AG04450 (cell line): ENCODE measurements around the gene SLC4A4. TPM values are rescaled to one million over a fixed set of nuclear protein-coding genes. Genes with fewer than 3 reads are reported as not detected.

Experiments used
- CTCF ChIA-PET: fragments of 300-600, 350-600 bp; formaldehyde crosslinking; extraction: SDS; loops from one replicate; lab custom pipeline; 2022; ENCODE audit warnings: antibody characterized with exemption, inconsistent platforms; lab: Charles Lee
- POLR2A ChIA-PET: fragments of 350-600 bp; formaldehyde crosslinking; extraction: SDS; loops from one replicate; lab custom pipeline; 2021; ENCODE audit warnings: antibody characterized with exemption, inconsistent platforms; lab: Yijun Ruan, JAX
- DNase-seq: peaks from one replicate; pipeline ENCODE4 v3.0.0-alpha.2; 2011; ENCODE audit warnings: low read depth, low spot score
- H3K27ac ChIP-seq: one replicate; pipeline ENCODE4 v1.5.1; 2012; ENCODE audit warnings: low read depth, low read length, control low read depth
- H3K27me3 ChIP-seq: one replicate; pipeline ENCODE4 v1.6.0; 2012; ENCODE audit warnings: low read length; ENCODE audit not compliant: control insufficient read depth, insufficient read depth
- H3K4me3 ChIP-seq: 2 replicates; pipeline ENCODE4 v1.5.1; 2011; ENCODE audit warnings: mild to moderate bottlenecking, low read depth, low read length, control low read depth
- H3K9me3 ChIP-seq: 2 replicates; pipeline ENCODE4 v1.5.1; 2012; ENCODE audit warnings: low read length; ENCODE audit not compliant: control insufficient read depth, insufficient read depth
- CTCF ChIP-seq: IDR thresholded peaks from 2 replicates; pipeline ENCODE4 v1.5.1; 2011; ENCODE audit warnings: low read depth, low read length, control low read depth, inconsistent platforms
- polyA plus RNA-seq: library from polyadenylated mRNA; depleted of rRNA; stranded (reverse); fragments of >200 nt; gene quantifications from 2 replicates; pipeline ENCODE4 v1.2.3, GENCODE V29; 2011

SLC4A4 gene
- polyA plus RNA-seq, 1 experiment: 17.5 TPM

GRCh38 chr4:71355045-71355444 lies 16.2 kb downstream of the SLC4A4 start:
- Histone ChIP-seq H3K4me3 (no peak overlapping the region), H3K27ac (no peak overlapping the region), H3K27me3 (no peaks in the 10 kb centered on the region), H3K9me3 (no peaks in the 10 kb centered on the region)
- TF ChIP-seq CTCF: no peak
- ChIA-PET CTCF (no interaction called here), POLR2A (no interaction called here)
- no peak for DNase-seq

GRCh38 chr4:71355971-71356370 lies 17.2 kb downstream of the SLC4A4 start:
- ChIA-PET CTCF (no interaction called here), POLR2A (no interaction called here)

GRCh38 chr4:71356924-71357663 lies 18.3 kb downstream of the SLC4A4 start:
- no peak overlapping the region for H3K4me3 ChIP-seq
- H3K27ac ChIP-seq: no peak overlapping the region
- no peak for TF ChIP-seq CTCF
- ChIA-PET CTCF (no interaction called here), POLR2A (no interaction called here)
- no peaks in the 10 kb centered on the region for H3K27me3 ChIP-seq
- H3K9me3 ChIP-seq: no peaks in the 10 kb centered on the region
- DNase-seq: no peak

More at GRCh38 chr4:71355971-71356370, 17.2 kb downstream of the SLC4A4 start:
- no peak for DNase-seq
- Histone ChIP-seq H3K27me3 (no peaks in the 10 kb centered on the region), H3K27ac (no peak overlapping the region), H3K9me3 (no peaks in the 10 kb centered on the region), H3K4me3 (no peak overlapping the region)
- no peak for TF ChIP-seq CTCF

GRCh38 chr4:71360844-71361243 lies 22.0 kb downstream of the SLC4A4 start:
- POLR2A ChIA-PET: no interaction called here

More at GRCh38 chr4:71360844-71361243, 22.0 kb downstream of the SLC4A4 start:
- no peak for DNase-seq
- no peak for TF ChIP-seq CTCF
- no peak overlapping the region for H3K27ac ChIP-seq
- H3K27me3 ChIP-seq: no peaks in the 10 kb centered on the region
- H3K4me3 ChIP-seq: no peak overlapping the region
- no peaks in the 10 kb centered on the region for H3K9me3 ChIP-seq
- CTCF ChIA-PET: no interaction called here
